Mucosa of rectum (tissue), 2 donors: Measurements from ENCODE around the gene RFC2.
"Not testable (repeated sequence)": the region's sequence is repeated elsewhere in the genome, so short reads cannot be mapped to it uniquely, and the experiment has no call there.

Experiments
- H3K27ac ChIP-seq, 2 donors: one replicate each; pipeline ENCODE4 v1.7.0; 2013; ENCODE audit warnings: inconsistent platforms in 2 of 2, low read depth in 2 of 2, low read length in 2 of 2
- H3K27me3 ChIP-seq, 2 donors: one replicate each; pipeline ENCODE4 v1.7.0; 2013; ENCODE audit warnings: low read length in 2 of 2; ENCODE audit not compliant: control insufficient read depth in 2 of 2, insufficient read depth in 2 of 2
- H3K36me3 ChIP-seq, 2 donors: one replicate each; pipeline ENCODE4 v1.7.0; 2013; ENCODE audit warnings: low read length in 2 of 2; ENCODE audit not compliant: control insufficient read depth in 2 of 2, insufficient read depth in 2 of 2
- H3K4me1 ChIP-seq, 2 donors: one replicate each; pipeline ENCODE4 v1.7.0; 2013; ENCODE audit warnings: low read length in 2 of 2, mild to moderate bottlenecking in 1 of 2; ENCODE audit not compliant: control insufficient read depth in 2 of 2, insufficient read depth in 2 of 2
- H3K4me3 ChIP-seq, 2 donors: one replicate each; pipeline ENCODE4 v1.7.0; 2013; ENCODE audit warnings: low read length in 2 of 2
- H3K9ac ChIP-seq, 2 donors: one replicate each; pipeline ENCODE4 v1.7.0; 2013; ENCODE audit warnings: low read length in 2 of 2, low read depth in 1 of 2, mild to moderate bottlenecking in 1 of 2
- H3K9me3 ChIP-seq, 2 donors: one replicate each; pipeline ENCODE4 v1.7.0; 2013; ENCODE audit warnings: low read length in 2 of 2; ENCODE audit not compliant: control insufficient read depth in 2 of 2
- donor health status: healthy.
- donor health status: Normal muscosa, but diverticular disease.

RFC2 gene

GRCh38 chr7:74263399-74264120 lies 9.4 kb upstream of the RFC2 start:
- no peak overlapping the region for H3K4me3 ChIP-seq
- H3K9me3 ChIP-seq, result no peaks in the 10 kb centered on the region
- no peak overlapping the region for H3K9ac ChIP-seq

DNA sequence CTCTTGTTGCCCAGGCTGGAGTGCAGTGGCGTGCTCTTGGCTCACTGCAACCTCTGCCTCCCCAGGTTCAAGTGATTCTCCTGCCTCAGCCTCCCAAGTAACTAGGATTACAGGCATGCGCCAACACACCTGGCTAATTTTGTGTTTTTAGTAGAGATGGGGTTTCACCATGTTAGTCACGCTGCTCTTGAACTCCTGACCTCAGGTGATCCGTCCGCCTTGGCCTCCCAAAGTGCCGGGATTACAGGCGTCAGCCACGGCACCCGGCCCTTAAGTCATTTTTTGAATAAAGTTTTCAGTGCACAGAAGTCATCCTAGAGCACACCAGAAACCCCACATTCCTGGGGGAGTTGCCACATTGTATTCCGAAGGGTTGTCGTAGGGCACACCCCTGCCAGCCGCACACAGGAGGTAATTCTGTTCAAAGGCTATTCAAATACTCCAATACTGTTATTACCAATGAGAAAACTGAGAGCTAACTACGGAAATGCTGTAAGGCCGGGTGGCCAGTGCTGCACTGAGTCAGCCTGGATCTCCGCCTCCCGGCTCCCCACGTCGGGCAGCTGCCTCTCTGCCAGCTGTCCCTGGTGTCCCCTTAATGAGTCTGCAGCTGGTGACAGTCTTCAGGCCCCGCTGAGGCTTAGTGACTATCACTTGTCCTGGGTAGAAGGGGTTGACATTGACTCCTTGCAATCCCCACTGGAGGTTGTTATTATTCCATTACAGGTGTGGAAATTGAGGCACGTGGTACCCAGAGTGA lies 8.6 kb upstream of the RFC2 start:
- Histone ChIP-seq H3K4me1 (peaks cover 0 to 3% of the 10 kb centered on the region in 2 donors), H3K9ac (no peak overlapping the region), H3K4me3 (no peak overlapping the region), H3K36me3 (no peaks in the 10 kb centered on the region), H3K9me3 (no peaks in the 10 kb centered on the region), H3K27ac (no peak overlapping the region), H3K27me3 (no peaks in the 10 kb centered on the region)

More at GRCh38 chr7:74263399-74264120, 9.4 kb upstream of the RFC2 start:
- Histone ChIP-seq H3K27ac (no peak overlapping the region), H3K4me1 (peaks cover 0 to 2% of the 10 kb centered on the region in 2 donors), H3K27me3 (no peaks in the 10 kb centered on the region), H3K36me3 (no peaks in the 10 kb centered on the region)

- Histone ChIP-seq H3K4me1 (peaks cover 3 to 11% of the 10 kb centered on the region in 2 donors), H3K36me3 (no peaks in the 10 kb centered on the region), H3K4me3 (no peak overlapping the region)
Measured at GRCh38 chr7:74258639-74259038, 4.4 kb upstream of the RFC2 start.

GRCh38 chr7:74256491-74257408 lies 2.6 kb upstream of the RFC2 start:
- H3K36me3 ChIP-seq, result no peaks in the 10 kb centered on the region
- H3K27me3 ChIP-seq, result no peaks in the 10 kb centered on the region
- no peaks in the 10 kb centered on the region for H3K9me3 ChIP-seq
- peaks cover 9 to 19% of the 10 kb centered on the region in 2 donors for H3K4me1 ChIP-seq
- H3K9ac ChIP-seq, result no peak overlapping the region
- no peak overlapping the region for H3K4me3 ChIP-seq
- H3K27ac ChIP-seq, result no peak overlapping the region

More at GRCh38 chr7:74258639-74259038, 4.4 kb upstream of the RFC2 start:
- H3K27ac ChIP-seq, result no peak overlapping the region
- no peaks in the 10 kb centered on the region for H3K9me3 ChIP-seq
- no peaks in the 10 kb centered on the region for H3K27me3 ChIP-seq
- no peak overlapping the region for H3K9ac ChIP-seq

DNA sequence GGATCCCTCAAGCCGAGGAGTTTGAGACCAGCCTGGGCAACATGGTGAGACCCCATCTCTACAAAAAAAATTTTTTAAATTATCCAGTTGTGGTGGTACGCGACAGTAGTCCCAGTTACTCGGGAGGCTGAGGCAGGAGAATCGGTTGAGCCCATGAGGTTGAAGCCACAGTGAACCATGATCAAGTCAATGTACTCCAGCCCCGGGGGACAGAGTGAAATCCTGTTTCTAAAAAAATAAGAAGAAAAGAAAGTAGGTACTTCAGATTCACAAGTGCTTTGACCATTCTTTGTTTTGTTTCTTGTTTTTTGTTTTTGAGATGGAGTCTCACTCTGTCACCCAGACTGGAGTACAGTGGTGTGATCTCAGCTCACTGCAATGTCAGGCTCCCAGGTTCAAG lies 1.3 kb upstream of the RFC2 start:
- H3K36me3 ChIP-seq, H3K9me3 ChIP-seq, H3K27me3 ChIP-seq: not testable (repeated sequence)
- peak overlapping the region in 1 of 2 donors; percentile 90 for H3K27ac ChIP-seq
- H3K4me3 ChIP-seq, result peak overlapping the region; percentile 92 to 94
- H3K4me1 ChIP-seq, result peaks cover 9 to 19% of the 10 kb centered on the region in 2 donors
- H3K9ac ChIP-seq, result peak overlapping the region in 1 of 2 donors; percentile 96

DNA sequence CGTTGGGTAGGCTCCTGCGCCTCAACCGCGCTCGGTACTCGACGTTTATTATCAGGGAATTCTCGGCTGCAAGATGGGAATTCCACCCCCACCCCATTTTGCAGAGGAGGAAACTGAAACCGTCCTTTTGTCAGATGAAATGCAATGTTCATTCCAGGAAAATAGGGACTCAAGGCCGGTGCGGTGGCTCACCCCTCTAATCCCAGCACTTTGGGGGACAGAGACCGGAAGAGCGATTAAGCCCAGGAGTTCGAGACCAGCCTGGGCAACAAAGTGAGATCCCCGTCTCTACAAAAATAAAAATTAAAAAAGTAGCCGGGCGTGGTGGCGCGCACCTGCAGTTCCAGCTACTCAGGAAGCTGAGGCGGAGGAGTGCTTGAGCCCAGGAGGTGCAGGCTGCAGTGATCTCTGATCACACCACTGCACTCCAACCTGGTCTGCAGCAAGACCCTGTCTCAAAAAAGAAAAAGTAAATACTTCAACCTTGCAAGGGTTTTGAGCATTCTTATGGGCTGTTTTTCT lies 720 bp upstream of the RFC2 start:
- Histone ChIP-seq H3K27me3 (no peaks in the 10 kb centered on the region), H3K9ac (peak overlapping the region; percentile 91 to 96), H3K4me1 (peaks cover 9 to 19% of the 10 kb centered on the region in 2 donors), H3K36me3 (peaks cover 5 to 10% of the 10 kb centered on the region in 2 donors), H3K9me3 (no peaks in the 10 kb centered on the region), H3K27ac (peak overlapping the region; percentile 90 to 98), H3K4me3 (peak overlapping the region; percentile 92 to 94)

DNA sequence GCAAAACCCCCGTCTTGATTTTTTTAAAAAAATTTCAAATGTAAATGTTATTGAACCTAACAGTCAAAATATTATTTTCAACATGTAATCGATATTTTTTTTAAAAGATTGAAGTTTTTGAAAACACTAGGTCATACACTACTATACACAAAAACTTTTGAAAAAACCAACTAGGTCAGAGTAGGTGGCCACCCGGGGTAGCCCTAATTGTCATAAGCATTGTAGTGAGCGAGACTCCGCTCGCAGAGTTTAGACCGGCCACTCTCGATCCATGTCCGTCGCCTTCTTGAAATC lies 417 bp downstream of the RFC2 start:
- Histone ChIP-seq H3K9me3 (no peaks in the 10 kb centered on the region), H3K27me3 (no peaks in the 10 kb centered on the region), H3K27ac (peak overlapping the region; percentile 90 to 98), H3K9ac (peak overlapping the region; percentile 91 to 95), H3K36me3 (peaks cover 5 to 18% of the 10 kb centered on the region in 2 donors), H3K4me1 (peaks cover 9 to 19% of the 10 kb centered on the region in 2 donors), H3K4me3 (peak overlapping the region; percentile 92 to 94)

GRCh38 chr7:74253331-74253730 lies 868 bp downstream of the RFC2 start:
- Histone ChIP-seq H3K4me1 (peaks cover 9 to 15% of the 10 kb centered on the region in 2 donors), H3K4me3 (peak overlapping the region; percentile 92 to 94), H3K9ac (no peak overlapping the region), H3K27ac (no peak overlapping the region), H3K9me3 (no peaks in the 10 kb centered on the region), H3K36me3 (peaks cover 5 to 21% of the 10 kb centered on the region in 2 donors), H3K27me3 (no peaks in the 10 kb centered on the region)

DNA sequence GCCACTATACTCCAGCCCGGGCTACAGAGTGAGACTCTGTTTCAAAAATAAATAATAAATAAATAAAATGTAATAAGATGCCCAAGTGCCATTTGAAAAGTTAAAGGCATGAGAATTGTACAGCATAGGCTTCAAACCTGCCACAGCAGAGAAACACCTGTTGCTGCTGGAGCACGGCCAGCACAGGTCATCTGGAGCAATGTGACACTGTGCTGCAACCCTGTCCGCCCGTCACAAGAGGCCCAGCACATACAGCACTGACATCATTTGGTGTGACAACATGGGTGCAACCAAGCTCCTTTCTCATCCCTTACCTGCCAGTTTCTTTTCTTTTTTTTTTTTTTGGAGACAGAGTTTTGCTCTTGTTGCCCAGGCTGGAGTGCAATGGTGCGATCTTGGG lies 1.3 kb downstream of the RFC2 start:
- no peaks in the 10 kb centered on the region for H3K27me3 ChIP-seq
- no peaks in the 10 kb centered on the region for H3K9me3 ChIP-seq
- H3K9ac ChIP-seq, result no peak overlapping the region
- H3K27ac ChIP-seq, result no peak overlapping the region
- peaks cover 9 to 15% of the 10 kb centered on the region in 2 donors for H3K4me1 ChIP-seq
- peak overlapping the region in 1 of 2 donors; percentile 92 for H3K4me3 ChIP-seq
- peaks cover 5 to 25% of the 10 kb centered on the region in 2 donors for H3K36me3 ChIP-seq
